ENCODE measurements around the gene SAMMSON.

SAMMSON gene

DNA sequence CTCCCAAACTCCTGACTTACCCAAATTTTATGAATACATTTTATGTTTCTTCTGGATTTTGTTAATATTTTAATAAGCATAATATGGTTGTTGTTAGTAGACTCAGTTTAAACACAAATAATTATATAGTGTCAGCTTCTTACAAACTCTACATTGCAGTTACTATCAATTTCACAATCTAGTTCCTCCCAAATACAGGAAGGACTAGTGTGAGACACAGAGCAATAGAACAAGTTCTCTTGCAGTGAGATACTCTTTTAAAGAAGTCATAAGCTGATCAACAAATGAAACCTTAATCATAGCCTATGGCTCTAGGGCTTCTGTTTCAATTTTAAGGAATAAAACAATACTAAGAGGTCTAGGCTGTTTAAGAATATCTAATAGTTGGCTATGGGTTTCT is 86.1 kb downstream of the SAMMSON start:
- DNase-seq (ENCODE audit: low read depth in 1 of 2, low spot score in 1 of 2), result no peak

DNA sequence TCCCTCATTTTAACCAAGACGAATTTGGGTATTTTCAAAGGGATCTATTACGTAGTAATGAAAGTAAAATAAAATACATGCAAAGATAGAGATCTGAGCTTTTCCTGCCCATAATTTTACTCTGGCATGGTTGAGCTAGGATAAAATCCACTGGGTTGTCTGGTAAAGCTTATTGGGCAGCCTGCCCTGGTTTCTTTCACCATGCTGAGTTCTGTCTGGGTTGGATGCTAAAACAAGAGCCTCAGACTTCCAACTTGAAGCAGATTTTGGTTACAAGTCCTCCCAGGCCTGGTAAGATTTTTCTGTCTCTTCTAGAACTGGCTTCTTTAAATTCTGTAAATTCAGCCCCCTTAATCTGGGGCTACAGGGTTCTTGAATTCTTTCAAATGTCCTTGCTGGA is 86.8 kb downstream of the SAMMSON start:
- DNase-seq (ENCODE audit: low read depth in 1 of 2, low spot score in 1 of 2), result no peak

DNA sequence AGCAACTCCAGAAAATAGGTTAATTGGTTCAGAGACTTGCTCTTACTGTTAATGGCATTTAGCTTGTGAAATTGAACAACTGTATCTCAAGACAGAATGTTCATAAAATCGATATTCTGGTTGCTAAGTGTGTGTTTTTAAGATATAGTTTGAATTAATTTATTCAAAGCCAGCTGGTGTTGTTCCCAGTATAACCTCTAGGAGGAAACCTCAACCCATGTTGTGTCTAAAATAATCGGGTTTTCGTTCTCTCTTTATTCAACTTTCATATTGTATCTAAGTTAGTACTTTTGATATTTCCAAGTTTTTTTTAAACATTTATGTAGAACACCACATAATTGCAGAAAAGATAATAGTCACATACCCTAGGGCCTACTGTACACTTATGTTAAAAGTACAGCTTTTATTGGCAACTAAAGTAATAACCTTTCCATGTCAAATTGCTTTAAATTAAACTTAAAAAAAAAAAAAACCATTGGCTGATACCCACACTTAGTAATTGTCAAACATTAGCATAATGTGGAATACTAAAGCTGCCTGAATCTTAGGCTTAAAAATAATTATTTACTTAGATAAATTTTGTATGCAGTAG is 90.9 kb downstream of the SAMMSON start:
- DNase-seq (ENCODE audit: low read depth in 1 of 2, low spot score in 1 of 2), result no peak

GRCh38 chr3:70094197-70094596 is 94.7 kb downstream of the SAMMSON start:
- no peak for DNase-seq (ENCODE audit: low read depth in 1 of 2, low spot score in 1 of 2)

DNA sequence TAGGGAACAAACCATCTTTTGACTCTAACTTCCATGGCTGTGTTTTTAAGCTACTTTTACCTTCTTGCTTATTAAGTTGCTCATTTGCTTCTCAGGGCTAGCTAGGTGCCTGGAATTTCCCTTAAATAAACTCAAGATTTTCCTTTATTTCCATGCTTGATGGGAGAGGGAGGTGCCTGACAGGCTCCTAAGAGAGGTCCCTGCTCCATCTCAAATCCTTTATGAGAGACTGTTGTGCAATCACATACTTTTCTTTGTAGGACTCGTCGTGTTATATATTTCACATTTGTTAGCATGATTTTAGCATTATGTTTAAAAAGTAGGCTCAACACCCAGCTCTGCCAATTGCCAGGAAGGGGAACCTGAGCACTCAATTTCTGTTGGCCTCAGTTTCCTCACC is 95.7 kb downstream of the SAMMSON start:
- DNase-seq (ENCODE audit: low read depth in 1 of 2, low spot score in 1 of 2), result no peak

DNA sequence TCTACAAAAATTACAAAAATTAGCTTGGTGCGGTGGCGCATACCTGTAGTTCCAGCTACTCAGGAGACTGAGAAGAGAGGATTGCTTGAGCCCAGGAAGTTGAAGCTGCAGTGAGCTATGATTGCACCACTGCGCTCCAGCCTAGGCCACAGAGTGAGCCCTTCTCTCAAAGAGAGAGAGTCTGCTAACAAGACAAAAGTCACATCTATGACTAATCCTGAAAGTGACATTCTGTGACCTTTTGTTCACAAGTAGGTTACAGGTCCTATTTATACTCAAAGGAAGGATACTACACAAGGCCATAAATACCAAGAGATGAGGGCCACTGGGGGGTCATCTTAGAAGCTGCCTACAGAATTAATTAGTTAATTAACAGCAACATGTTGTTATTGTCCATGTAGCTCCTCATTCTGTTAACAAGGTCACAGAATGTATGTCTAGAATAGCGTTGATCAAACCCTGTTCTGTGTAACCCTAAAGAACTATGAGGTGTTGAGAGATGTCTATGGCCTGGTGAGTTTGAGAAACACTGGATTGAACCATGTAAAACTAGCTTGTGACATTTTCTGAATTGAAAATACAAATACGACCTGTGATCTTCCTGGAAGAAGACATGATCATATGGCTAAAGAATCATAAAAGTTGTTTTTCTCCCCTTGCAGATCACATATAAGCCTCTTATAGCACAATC is 97.0 kb downstream of the SAMMSON start:
- DNase-seq (ENCODE audit: low read depth in 1 of 2, low spot score in 1 of 2), result no peak

- no peak for DNase-seq (ENCODE audit: low read depth in 1 of 2, low spot score in 1 of 2)
Measured at GRCh38 chr3:70097084-70097483, 97.6 kb downstream of the SAMMSON start.

DNA sequence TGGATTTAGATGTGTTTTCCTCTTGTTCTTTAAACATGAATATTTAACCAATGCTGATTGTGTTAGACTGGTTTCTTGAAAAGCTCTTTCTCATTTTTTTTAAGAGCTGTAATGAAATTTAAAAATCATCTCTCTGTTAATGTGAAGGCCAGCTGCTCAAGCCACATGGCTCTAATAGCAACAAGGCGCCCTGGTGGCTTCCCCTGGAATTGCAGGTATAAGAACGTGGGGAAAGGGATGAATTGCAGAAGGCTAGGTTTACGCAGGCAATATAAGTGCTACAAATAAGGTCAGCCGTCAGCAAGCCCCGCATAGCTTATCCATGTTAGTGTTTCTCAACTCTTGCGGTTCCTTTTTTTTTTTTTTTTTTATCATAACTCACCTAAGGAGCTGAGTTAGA is 108.5 kb downstream of the SAMMSON start:
- DNase-seq (ENCODE audit: low read depth in 1 of 2, low spot score in 1 of 2), result no peak

DNA sequence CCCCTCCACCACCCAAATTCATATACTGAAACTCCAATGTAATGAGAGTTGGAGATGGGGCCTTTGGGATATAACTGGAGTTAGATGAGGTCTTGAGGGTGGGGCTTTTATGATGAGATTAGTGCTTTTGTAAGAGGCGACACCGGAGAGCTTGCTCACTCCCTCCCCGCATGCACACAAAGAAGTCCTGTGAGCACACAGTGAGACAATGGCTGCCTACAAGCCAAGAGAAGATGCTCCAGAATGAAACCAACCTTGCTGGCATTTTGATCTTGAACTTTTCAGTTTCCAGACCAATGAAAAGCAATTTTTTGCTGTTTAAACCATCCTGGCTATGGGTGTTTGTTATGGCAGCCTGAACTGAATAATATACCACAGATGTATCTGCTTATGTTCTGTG is 109.0 kb downstream of the SAMMSON start:
- no peak for DNase-seq (ENCODE audit: low read depth in 1 of 2, low spot score in 1 of 2)

GRCh38 chr3:70110066-70110465 is 110.5 kb downstream of the SAMMSON start:
- no peak for DNase-seq (ENCODE audit: low read depth in 1 of 2, low spot score in 1 of 2)

- no peak for DNase-seq (ENCODE audit: low read depth in 1 of 2, low spot score in 1 of 2)
Measured at GRCh38 chr3:70111411-70111810, 111.9 kb downstream of the SAMMSON start.

- no peak for DNase-seq (ENCODE audit: low read depth in 1 of 2, low spot score in 1 of 2)
Measured at GRCh38 chr3:70112751-70113150, 113.2 kb downstream of the SAMMSON start.

DNA sequence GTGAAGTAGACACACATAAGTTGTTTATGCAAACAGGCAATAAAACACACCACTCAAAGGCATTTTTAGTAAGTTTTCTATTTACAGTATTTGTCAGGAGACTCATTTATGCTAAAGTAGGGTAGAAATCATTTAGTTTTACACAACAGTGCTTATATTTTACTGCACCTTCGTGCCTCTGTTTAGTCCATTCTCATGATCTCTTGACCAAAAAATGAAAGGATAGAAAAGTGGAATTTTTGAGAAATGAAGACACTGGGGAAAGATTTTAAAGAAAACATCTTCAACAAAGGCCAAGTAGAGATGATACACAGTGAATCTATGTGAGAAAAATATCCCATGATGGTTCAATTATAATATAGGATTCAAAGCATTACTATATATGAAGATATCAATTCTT is 114.9 kb downstream of the SAMMSON start:
- DNase-seq (ENCODE audit: low read depth in 1 of 2, low spot score in 1 of 2), result no peak

DNA sequence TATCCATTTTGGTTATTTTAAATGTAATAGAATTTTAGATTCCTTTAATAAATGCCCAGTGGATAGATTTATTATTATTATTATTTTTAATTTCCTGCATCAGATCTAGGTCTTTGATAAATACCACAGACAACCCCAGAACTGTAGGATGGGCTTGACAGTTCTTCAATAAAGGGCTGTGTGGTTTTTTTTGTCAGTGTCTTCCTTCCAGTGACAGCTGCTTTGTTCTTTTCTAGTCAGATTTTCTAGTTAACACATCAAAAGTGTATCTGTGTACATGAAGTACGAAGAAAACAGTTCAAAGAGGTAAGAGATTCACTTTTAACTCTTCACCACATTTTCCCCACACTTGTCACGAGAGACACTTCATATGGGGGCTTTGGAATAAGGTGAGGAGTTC is 120.3 kb downstream of the SAMMSON start:
- no peak for DNase-seq (ENCODE audit: low read depth in 1 of 2, low spot score in 1 of 2)
